ENCODE results near the gene KRTCAP2. TPM values are rescaled to one million over a fixed set of nuclear protein-coding genes. Genes with fewer than 3 reads are reported as not detected.
A peak's percentile ranks its signal among the peaks of the same experiment; 100 is the strongest.
"Not testable (repeated sequence)": the region's sequence is repeated elsewhere in the genome, so short reads cannot be mapped to it uniquely, and the experiment has no call there.

KRTCAP2 gene
- total RNA-seq (2022) (236 TPM in 2 replicates), Bru-seq, nascent RNA (percentile 80 among the genes with signal in this experiment), BruChase-seq, experiment 1, labeled RNA remaining after a 6-hour chase (percentile 98 among the genes with signal in this experiment), BruChase-seq, experiment 2, labeled RNA remaining after a 2-hour chase (percentile 95 among the genes with signal in this experiment)
- long read RNA-seq, transcript KRTCAP2-206 (4 exons, 785 nt) = minor isoform, 21 of 350 reads
- long read RNA-seq, transcript KRTCAP2-204 (4 exons, 578 nt) = minor isoform, 5 of 350 reads
- long read RNA-seq, transcript KRTCAP2-201 (5 exons, 552 nt) = major isoform, 313 of 350 reads
- long read RNA-seq, partial matches to known transcripts = 3 of 350 reads
- long read RNA-seq, other reads (novel, unspliced or antisense) = 4 of 350 reads

DNA sequence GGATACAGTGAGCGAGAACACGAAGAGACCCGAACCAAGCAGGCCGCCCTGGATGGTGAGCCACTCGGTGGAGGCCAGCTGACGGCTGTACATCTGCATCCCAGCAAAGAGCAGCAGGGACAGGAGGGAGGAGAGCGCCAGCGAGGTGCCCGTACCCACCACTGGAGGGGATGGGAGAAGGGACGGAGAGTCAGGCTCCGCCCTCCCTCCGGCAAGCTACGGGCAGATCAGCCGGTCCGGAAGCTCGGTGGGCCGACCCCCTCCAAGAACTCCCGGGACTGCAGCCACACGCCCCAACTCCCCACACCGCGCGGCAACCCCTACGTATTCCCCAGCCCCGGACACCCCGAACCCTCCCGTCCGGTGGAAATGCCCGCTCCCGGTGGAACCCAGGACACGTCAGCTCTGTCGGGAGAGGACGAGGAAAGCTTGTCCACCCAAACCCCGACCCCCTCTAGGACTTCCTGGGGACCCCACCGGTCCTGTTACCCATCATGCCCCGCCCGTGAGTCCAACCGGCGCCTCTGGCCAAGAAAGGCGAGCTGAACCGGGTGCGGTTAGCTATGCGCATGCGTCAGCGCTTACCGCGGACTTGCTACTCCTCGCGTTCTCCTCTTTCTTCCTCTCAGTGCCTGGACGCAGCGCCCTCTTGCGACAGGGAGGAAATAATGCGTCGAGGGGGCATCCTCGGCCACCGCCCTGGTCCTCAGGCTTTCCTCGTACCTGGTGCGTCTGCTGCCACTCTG, at the start of gene KRTCAP2:
TSS of gene KRTCAP2 (minus strand) at position 573 of the 746 bp plus-strand sequence. CDS start at position 493, 80 bp downstream.
- TF ChIP-seq, protein P1, sequence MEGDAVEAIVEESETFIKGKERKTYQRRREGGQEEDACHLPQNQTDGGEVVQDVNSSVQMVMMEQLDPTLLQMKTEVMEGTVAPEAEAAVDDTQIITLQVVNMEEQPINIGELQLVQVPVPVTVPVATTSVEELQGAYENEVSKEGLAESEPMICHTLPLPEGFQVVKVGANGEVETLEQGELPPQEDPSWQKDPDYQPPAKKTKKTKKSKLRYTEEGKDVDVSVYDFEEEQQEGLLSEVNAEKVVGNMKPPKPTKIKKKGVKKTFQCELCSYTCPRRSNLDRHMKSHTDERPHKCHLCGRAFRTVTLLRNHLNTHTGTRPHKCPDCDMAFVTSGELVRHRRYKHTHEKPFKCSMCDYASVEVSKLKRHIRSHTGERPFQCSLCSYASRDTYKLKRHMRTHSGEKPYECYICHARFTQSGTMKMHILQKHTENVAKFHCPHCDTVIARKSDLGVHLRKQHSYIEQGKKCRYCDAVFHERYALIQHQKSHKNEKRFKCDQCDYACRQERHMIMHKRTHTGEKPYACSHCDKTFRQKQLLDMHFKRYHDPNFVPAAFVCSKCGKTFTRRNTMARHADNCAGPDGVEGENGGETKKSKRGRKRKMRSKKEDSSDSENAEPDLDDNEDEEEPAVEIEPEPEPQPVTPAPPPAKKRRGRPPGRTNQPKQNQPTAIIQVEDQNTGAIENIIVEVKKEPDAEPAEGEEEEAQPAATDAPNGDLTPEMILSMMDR (IDR thresholded peaks at IDR 0.05; ENCODE audit: unreplicated experiment) = peak; percentile 89

DNA sequence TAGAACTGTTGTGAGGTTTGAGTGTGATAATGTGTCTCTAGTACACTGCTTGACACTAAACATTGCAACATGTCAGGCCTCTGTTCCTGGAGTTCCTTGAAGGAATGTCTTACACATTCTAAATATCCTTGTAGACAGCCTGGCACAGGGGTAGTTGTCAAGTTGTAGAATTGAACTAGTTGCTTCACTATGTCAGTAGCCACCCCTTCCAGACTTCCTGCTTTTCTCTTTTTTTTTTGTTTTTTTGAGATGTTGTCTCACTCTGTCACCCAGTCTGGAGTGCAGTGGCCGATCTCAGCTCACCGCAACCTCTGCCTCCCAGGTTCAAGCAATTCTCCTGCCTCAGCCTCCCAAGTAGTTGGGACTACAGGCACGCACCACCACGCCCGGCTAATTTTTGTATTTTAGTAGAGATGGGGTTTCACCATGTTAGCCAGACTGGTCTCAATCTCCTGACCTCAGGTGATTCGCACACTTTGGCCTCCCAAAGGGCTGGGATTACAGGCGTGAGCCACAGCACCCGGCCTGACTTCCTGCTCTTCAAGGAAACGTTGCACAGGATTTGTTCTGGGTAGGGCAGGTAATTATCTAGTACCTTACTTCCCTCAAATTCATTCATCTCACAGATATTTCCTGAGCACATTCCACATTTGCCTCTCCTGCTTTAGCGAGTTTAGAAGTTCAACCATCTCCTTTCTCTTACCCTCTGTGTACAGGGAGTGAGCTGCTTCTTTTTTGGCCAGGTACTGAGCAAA, 47.3 kb upstream of the KRTCAP2 start:
- CTCF ChIA-PET = interaction anchor here (0.7 to 1.2 kb wide), 3 partner anchors 13 to 47 kb away, joined by 3 to 4 read pairs (median 3); partner anchors contain the start of gene KRTCAP2
- H3K27me3 Mint-ChIP-seq (ENCODE audit: unreplicated experiment); H3K9me3 Mint-ChIP-seq (ENCODE audit: low read depth, unreplicated experiment); H3K36me3 Mint-ChIP-seq (ENCODE audit: insufficient read depth, unreplicated experiment); BruUV-seq (replicated peaks); intact Hi-C loops (cut with micrococcal nuclease; ENCODE audit: unreplicated experiment); H3K27ac Mint-ChIP-seq (ENCODE audit: unreplicated experiment); DNase-seq; H3K4me3 Mint-ChIP-seq (ENCODE audit: low read depth, unreplicated experiment); H3K4me1 Mint-ChIP-seq (ENCODE audit: low read depth, unreplicated experiment): not testable (repeated sequence)

More for the DNA sequence above, at the start of gene KRTCAP2:
- Mint-ChIP-seq H3K4me3 (ENCODE audit: low read depth, unreplicated experiment) (peak within 1 kb of the TSS; percentile 96), H3K4me1 (ENCODE audit: low read depth, unreplicated experiment) (peaks cover 45% of the 10 kb centered on the region), H3K9me3 (ENCODE audit: low read depth, unreplicated experiment) (no peaks in the 10 kb centered on the region), H3K27me3 (ENCODE audit: unreplicated experiment) (peaks cover 21% of the 10 kb centered on the region), H3K36me3 (ENCODE audit: insufficient read depth, unreplicated experiment) (peaks cover 45% of the 10 kb centered on the region), H3K27ac (ENCODE audit: unreplicated experiment) (peak within 1 kb of the TSS; percentile 83)
- CTCF ChIA-PET = interaction anchor here (0.6 to 3.8 kb wide), 35 partner anchors 13 to 613 kb away, joined by 3 to 32 read pairs (median 4); partner anchors contain the start of genes ADAM15, CLK2, DPM3 and EFNA3
- BruUV-seq (replicated peaks) = TSS peak; percentile 69
- peak; percentile 96 for DNase-seq
- intact Hi-C loops (cut with micrococcal nuclease; ENCODE audit: unreplicated experiment) = no loop called here

DNA sequence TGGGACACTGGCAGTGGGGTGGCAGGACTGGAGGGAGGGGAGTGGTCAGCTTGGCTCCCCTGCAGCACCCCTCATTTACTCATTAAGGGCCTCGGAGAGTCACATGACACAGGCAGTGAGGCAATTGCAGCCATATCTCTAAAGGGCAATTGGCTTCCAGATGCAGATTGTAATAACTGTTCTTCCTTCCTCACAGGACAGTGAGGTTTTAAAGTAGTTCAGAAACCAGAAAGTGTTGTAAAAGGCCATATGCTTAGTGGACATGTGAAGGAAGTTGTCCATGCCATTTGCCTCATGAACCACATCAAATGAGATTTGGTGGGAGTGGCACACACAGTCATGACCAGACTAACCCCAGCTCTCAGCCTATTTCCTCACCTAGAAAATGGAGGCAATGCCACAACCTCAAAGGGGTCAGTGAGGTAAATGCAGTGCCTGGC, 46.5 kb upstream of the KRTCAP2 start:
- no peaks in the 10 kb centered on the region for H3K27me3 Mint-ChIP-seq (ENCODE audit: unreplicated experiment)
- H3K4me1 Mint-ChIP-seq (ENCODE audit: low read depth, unreplicated experiment) = peaks cover 7% of the 10 kb centered on the region
- peaks cover 3% of the 10 kb centered on the region for H3K36me3 Mint-ChIP-seq (ENCODE audit: insufficient read depth, unreplicated experiment)
- no TSS peak for BruUV-seq (replicated peaks)
- no peak overlapping the region for H3K4me3 Mint-ChIP-seq (ENCODE audit: low read depth, unreplicated experiment)
- DNase-seq = no peak
- TF ChIP-seq, protein P1 (IDR thresholded peaks at IDR 0.05; ENCODE audit: unreplicated experiment) = no peak
- no peak overlapping the region for H3K27ac Mint-ChIP-seq (ENCODE audit: unreplicated experiment)
- CTCF ChIA-PET = no interaction called here
- no peaks in the 10 kb centered on the region for H3K9me3 Mint-ChIP-seq (ENCODE audit: low read depth, unreplicated experiment)
- intact Hi-C loops (cut with micrococcal nuclease; ENCODE audit: unreplicated experiment) = no loop called here

DNA sequence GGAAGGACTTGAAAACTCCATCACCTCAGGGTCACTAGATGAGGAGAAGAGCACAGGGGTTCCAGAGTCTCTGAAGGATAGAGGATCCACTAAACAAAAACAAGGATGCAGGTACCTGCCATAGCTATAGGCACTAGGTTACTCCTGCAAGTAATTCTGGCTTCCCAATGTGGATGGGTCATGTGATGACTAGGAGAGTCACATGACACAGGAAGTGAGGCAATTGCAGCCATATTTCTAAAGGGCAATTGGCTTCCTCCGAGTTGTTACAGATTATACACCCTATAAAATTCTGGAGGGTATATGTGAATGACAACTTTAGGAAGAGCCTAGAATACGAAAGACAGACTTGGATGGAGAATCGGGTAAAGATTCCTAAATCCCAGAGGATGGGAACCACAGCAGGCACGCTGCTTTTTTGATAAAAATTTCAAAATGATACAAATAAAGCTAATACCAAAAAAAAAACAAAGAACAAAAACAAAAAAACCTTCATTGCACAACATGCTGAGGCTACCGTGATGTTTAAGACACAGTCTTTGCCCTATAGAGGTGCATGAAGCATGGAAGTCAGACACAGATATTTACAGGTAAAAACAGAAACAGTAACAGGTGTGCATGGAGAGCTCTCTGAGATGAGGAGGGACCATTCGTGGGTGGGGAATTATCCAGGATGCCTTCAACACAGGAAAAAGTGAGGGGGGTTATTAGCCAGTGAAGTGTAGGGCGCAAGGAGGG, 45.9 kb upstream of the KRTCAP2 start:
- CTCF ChIA-PET = no interaction called here
- Mint-ChIP-seq H3K27me3 (ENCODE audit: unreplicated experiment) (no peaks in the 10 kb centered on the region), H3K4me1 (ENCODE audit: low read depth, unreplicated experiment) (peaks cover 7% of the 10 kb centered on the region), H3K9me3 (ENCODE audit: low read depth, unreplicated experiment) (no peaks in the 10 kb centered on the region), H3K27ac (ENCODE audit: unreplicated experiment) (no peak overlapping the region), H3K36me3 (ENCODE audit: insufficient read depth, unreplicated experiment) (peaks cover 3% of the 10 kb centered on the region), H3K4me3 (ENCODE audit: low read depth, unreplicated experiment) (no peak overlapping the region)
- TF ChIP-seq, protein P1 (IDR thresholded peaks at IDR 0.05; ENCODE audit: unreplicated experiment) = no peak
- BruUV-seq (replicated peaks) = no TSS peak
- DNase-seq = no peak
- intact Hi-C loops (cut with micrococcal nuclease; ENCODE audit: unreplicated experiment) = no loop called here

DNA sequence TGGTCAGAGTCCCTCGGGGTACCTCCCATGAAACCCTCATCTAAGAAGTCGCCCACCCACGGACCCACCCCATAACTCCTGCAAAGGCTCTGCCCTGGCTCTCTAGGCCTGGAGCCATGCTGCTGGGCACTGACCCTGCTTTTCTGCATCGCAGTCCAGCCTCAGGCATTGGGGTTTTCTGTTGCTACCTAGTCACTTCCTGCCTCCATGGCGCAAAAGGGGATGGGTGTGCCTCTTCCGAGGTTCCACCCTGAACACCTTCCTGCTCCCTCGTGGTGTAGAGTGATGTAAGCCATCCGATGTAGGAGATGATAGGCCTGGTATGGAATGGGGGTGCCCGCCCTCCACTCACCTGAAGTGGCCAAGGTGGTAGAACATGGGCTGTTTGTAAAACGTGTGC, 41.6 kb upstream of the KRTCAP2 start:
- H3K36me3 Mint-ChIP-seq (ENCODE audit: insufficient read depth, unreplicated experiment); BruUV-seq (replicated peaks); H3K9me3 Mint-ChIP-seq (ENCODE audit: low read depth, unreplicated experiment); intact Hi-C loops (cut with micrococcal nuclease; ENCODE audit: unreplicated experiment); CTCF ChIA-PET; H3K4me1 Mint-ChIP-seq (ENCODE audit: low read depth, unreplicated experiment); DNase-seq; H3K4me3 Mint-ChIP-seq (ENCODE audit: low read depth, unreplicated experiment); H3K27me3 Mint-ChIP-seq (ENCODE audit: unreplicated experiment); H3K27ac Mint-ChIP-seq (ENCODE audit: unreplicated experiment): not testable (repeated sequence)

DNA sequence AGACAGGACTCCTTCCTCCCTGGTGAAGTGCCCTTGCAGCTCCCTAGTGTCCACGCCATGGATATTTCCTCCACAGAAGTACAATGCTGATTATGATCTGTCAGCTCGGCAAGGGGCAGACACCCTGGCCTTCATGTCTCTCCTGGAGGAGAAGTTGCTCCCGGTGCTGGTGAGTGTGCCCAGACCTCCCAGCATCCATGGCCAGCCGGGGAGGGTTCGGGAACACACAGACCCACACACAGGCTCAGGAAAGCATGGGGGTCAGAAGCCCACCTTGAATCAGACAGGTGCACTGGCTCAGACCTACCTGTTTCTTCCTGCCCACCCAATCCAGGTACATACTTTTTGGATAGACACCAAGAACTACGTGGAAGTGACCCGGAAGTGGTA, 38.9 kb upstream of the KRTCAP2 start:
- BruUV-seq (replicated peaks); H3K9me3 Mint-ChIP-seq (ENCODE audit: low read depth, unreplicated experiment); intact Hi-C loops (cut with micrococcal nuclease; ENCODE audit: unreplicated experiment); H3K27me3 Mint-ChIP-seq (ENCODE audit: unreplicated experiment); H3K27ac Mint-ChIP-seq (ENCODE audit: unreplicated experiment); CTCF ChIA-PET; H3K4me3 Mint-ChIP-seq (ENCODE audit: low read depth, unreplicated experiment); DNase-seq: not testable (repeated sequence)
- H3K4me1 Mint-ChIP-seq (ENCODE audit: low read depth, unreplicated experiment) = peaks cover 25% of the 10 kb centered on the region
- H3K36me3 Mint-ChIP-seq (ENCODE audit: insufficient read depth, unreplicated experiment) = peaks cover 25% of the 10 kb centered on the region

Data from Calu3 (cell line).